Mucosa of descending colon (tissue), 3 donors: ENCODE measurements around the gene PIP5K1C. TPM values are rescaled to one million over a fixed set of nuclear protein-coding genes. Genes with fewer than 3 reads are reported as not detected.

Source experiments
- ATAC-seq: fragments of 200-7000 bp; cut with Tn5 transposase; one replicate; pipeline ENCODE4 v1.9.1; 2020; ENCODE audit warnings: mild to moderate bottlenecking, moderate library complexity
- DNase-seq, 3 donors: peaks; one replicate each; pipeline ENCODE4 v3.0.0-alpha.2; 2020
- H3K36me3 ChIP-seq: fragments of 200-600 bp; one replicate; pipeline ENCODE4 v1.8.0; 2021; ENCODE audit warnings: low read depth, mild to moderate bottlenecking
- H3K4me1 ChIP-seq: fragments of 200-600 bp; one replicate; pipeline ENCODE4 v1.8.0; 2021; ENCODE audit warnings: low read depth, mild to moderate bottlenecking
- H3K4me3 ChIP-seq: fragments of 200-600 bp; one replicate; pipeline ENCODE4 v1.8.0; 2021; ENCODE audit warnings: mild to moderate bottlenecking
- H3K9me3 ChIP-seq: fragments of 200-600 bp; one replicate; pipeline ENCODE4 v1.8.0; 2021; ENCODE audit warnings: mild to moderate bottlenecking
- intact Hi-C, 2 donors: fragments of 100-400 bp; cut with DNase I in 1 of 2; cut with micrococcal nuclease in 1 of 2; formaldehyde crosslinking; loops; one replicate each; pipeline versions ENCODE4 v1.11.0 to v1.11.1; 2022; cut with DNase I, micrococcal nuclease
- total RNA-seq, 3 donors: library from RNA; stranded (reverse); fragmentation: NEBNext Ultra II Directional in 2 of 3; extraction: Animal tissue kit (Norgen Biotek cat#: 25700) in 2 of 3; gene quantifications; one replicate each; pipeline versions ENCODE4 v1.2.1 to v1.2.4, GENCODE V29; 2021 to 2023
- TF ChIP-seq, protein P1 (sequence below): fragments of 200-600 bp; IDR thresholded peaks from one replicate; pipeline ENCODE4 v1.8.0; 2022; ENCODE audit warnings: antibody characterized with exemption, mild to moderate bottlenecking
- donor health status: DM: no; HTN: no; CAD: no; lungs with moderate emphysema.
- donor health status: DM: no; HTN: no; CAD: no.
- donor health status: DM: no; HTN: yes; CAD: no.

The PIP5K1C gene
- total RNA-seq, 3 donors from 2014 or later: 23.1 to 95.2 (median 23.2) TPM

DNA sequence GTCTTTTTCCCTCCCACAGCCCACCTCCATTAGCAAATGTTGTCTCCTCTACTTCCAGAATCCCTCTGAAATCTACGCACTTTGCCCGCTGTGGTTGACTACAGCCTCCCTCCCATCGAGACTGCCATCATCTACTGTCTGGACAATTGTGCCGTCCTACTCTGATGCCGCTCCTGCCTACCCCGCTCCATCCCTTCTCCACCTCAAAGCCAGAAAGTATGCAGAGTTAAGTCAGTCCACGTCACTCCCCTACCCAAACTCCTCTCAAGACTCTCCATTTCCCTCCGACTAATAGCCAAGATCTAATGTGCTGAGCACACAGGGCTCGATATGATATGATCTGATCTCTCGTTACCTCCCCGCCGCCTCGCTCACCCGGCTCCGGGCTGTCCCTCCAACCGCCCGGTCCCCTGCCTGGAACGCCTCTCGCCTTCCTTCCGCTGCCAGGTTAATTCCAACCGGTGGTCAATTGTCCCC is 74.2 kb downstream of the PIP5K1C start:
- H3K4me3 ChIP-seq: peak overlapping the region; percentile 96
- TF ChIP-seq, protein P1, sequence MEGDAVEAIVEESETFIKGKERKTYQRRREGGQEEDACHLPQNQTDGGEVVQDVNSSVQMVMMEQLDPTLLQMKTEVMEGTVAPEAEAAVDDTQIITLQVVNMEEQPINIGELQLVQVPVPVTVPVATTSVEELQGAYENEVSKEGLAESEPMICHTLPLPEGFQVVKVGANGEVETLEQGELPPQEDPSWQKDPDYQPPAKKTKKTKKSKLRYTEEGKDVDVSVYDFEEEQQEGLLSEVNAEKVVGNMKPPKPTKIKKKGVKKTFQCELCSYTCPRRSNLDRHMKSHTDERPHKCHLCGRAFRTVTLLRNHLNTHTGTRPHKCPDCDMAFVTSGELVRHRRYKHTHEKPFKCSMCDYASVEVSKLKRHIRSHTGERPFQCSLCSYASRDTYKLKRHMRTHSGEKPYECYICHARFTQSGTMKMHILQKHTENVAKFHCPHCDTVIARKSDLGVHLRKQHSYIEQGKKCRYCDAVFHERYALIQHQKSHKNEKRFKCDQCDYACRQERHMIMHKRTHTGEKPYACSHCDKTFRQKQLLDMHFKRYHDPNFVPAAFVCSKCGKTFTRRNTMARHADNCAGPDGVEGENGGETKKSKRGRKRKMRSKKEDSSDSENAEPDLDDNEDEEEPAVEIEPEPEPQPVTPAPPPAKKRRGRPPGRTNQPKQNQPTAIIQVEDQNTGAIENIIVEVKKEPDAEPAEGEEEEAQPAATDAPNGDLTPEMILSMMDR: no peak
- DNase-seq (no peak), ATAC-seq (peak; percentile 6)
- H3K9me3 ChIP-seq: no peaks in the 10 kb centered on the region
- no peaks in the 10 kb centered on the region for H3K36me3 ChIP-seq
- H3K4me1 ChIP-seq: peaks cover 18% of the 10 kb centered on the region
- intact Hi-C loops: no loop called here

DNA sequence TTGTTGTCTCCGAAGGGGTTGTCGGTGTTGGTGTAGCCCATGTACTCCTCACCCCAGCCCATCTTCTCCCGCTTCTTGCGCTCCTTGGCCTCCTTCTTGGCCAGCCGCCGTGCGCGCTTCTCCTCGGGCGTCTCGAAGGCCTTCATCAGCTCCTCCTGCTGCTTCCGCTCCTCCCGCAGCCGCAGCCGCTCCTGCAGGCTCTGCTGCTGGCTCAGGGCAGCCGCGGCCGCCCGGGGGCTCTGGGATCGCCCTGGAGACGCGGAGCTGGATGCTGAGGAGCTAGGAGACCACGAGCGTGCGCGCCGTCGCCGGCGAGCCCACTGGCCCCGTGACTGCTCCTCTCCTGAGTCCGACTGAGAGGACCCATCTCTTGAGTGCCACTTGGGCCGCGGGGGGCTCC is 76.6 kb downstream of the PIP5K1C start:
- H3K36me3 ChIP-seq: no peaks in the 10 kb centered on the region
- TF ChIP-seq, protein P1: no peak
- peaks cover 18% of the 10 kb centered on the region for H3K4me1 ChIP-seq
- H3K4me3 ChIP-seq: no peak overlapping the region
- no peaks in the 10 kb centered on the region for H3K9me3 ChIP-seq
- DNase-seq (no peak), ATAC-seq (no peak)
- intact Hi-C loops: no loop called here

DNA sequence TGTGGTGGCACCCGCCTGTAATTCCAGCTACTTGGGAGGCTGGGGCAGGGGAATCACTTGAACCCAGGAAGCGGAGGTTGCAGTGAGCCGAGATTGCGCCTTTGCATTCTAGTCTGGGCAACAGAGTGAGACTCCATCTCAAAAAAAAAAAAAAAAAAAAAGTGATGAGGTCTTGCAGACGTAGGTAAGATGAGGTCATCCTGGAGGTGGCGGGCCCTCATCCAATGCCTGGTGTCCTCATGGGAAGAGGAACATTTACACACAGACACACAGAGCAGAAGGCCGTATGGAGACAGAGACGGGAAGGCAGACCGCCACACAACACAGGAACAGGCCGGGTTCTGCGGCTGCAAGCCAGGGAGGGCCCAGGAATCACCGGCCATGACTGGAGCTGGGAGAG is 78.0 kb downstream of the PIP5K1C start:
- Histone ChIP-seq H3K4me3 (no peak overlapping the region), H3K4me1 (peaks cover 14% of the 10 kb centered on the region), H3K36me3 (no peaks in the 10 kb centered on the region), H3K9me3 (no peaks in the 10 kb centered on the region)
- intact Hi-C loops: no loop called here
- DNase-seq: no peak
- no peak for ATAC-seq
- TF ChIP-seq, protein P1: no peak

DNA sequence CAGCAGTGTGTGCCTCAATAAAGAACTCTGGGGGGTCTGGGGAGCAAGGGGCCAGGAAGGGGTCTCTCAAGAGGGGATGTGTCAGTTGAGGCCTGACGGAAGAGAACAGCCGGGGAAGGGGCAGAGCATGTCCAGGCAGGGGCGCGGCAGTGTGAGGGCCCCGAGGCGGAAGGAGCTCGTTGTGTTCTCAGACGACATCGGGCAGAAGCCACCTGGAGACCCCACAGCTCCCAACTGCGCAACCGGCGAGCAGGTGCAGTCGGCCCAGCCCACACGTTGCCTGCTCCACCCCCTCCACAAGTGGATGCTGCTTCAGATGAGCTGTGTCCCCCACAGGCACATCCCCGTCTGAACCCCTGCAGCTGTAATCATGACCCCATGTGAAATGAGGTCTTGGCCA is 78.6 kb downstream of the PIP5K1C start:
- TF ChIP-seq, protein P1: no peak
- ATAC-seq (no peak), DNase-seq (no peak)
- Histone ChIP-seq H3K4me3 (no peak overlapping the region), H3K4me1 (peaks cover 10% of the 10 kb centered on the region), H3K36me3 (no peaks in the 10 kb centered on the region), H3K9me3 (no peaks in the 10 kb centered on the region)
- intact Hi-C loops: no loop called here

DNA sequence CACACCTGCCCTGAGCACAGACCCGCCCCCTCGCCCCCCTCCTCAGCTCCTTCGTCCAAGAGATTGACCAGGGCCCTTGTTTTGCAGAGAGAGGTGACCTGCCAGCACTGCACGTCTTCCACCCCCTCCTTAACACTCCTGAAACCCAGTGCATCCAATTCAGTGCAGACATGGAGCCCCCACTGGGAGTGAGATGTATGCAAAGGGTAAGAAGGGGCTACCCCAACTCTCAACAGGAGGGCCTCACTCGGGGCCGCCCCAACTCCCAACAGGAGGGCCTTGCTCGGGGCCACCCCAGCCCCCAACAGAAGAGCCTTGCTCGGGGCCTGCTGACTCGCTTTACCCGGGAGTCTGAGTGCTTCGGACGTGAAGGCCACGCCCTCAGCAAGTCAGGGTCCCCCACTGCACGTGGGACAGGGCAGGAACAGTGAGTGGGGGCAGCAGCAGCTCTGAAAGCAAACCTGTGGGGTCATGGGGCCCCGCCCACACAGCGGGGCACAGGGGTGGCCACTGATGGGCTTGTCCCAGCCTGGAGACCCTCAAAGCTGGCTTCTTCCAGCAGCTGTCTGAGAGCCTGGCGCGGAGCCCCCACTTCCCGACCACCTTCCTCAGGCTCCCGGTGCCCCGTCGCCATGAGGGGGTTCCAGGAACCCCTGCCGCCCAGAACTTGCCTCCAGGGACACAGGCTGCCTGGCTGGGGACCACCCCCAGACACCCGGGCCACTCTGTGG is 79.3 kb downstream of the PIP5K1C start:
- intact Hi-C loops: no loop called here
- Histone ChIP-seq H3K4me3 (no peak overlapping the region), H3K36me3 (no peaks in the 10 kb centered on the region), H3K9me3 (no peaks in the 10 kb centered on the region), H3K4me1 (peaks cover 10% of the 10 kb centered on the region)
- ATAC-seq: no peak
- TF ChIP-seq, protein P1: no peak
- DNase-seq: peak in 1 of 3 donors; percentile 45
